ENCODE results near the gene EMP2.
A peak's percentile ranks its signal among the peaks of the same experiment; 100 is the strongest.

Gene EMP2

DNA sequence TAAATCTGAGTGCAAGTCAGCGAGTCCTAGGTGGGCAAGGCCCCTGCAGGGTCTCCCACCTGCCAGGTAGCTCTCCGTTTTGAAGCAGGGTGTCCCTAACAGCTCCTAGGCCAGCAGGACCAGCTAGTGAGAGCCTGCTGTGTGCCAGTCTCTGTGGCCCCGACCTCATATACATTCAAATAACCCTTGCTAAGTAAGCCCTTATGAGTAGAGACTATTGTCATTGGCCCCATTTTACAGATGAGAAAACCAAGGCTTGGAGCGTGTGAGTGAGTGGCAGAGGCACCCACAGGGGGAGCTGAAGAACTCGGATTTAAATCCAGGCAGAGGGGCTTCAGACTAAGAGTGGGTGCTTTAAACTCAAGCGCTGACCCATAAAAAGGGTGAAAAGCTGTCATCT lies 39.7 kb upstream of the EMP2 start:
- H3K4me3 ChIP-seq (ENCODE audit: low read length): no peak overlapping the region
- DNase-seq (ENCODE audit: low read depth): no peak
- TF ChIP-seq, protein P1, sequence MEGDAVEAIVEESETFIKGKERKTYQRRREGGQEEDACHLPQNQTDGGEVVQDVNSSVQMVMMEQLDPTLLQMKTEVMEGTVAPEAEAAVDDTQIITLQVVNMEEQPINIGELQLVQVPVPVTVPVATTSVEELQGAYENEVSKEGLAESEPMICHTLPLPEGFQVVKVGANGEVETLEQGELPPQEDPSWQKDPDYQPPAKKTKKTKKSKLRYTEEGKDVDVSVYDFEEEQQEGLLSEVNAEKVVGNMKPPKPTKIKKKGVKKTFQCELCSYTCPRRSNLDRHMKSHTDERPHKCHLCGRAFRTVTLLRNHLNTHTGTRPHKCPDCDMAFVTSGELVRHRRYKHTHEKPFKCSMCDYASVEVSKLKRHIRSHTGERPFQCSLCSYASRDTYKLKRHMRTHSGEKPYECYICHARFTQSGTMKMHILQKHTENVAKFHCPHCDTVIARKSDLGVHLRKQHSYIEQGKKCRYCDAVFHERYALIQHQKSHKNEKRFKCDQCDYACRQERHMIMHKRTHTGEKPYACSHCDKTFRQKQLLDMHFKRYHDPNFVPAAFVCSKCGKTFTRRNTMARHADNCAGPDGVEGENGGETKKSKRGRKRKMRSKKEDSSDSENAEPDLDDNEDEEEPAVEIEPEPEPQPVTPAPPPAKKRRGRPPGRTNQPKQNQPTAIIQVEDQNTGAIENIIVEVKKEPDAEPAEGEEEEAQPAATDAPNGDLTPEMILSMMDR (conservative IDR thresholded peaks at IDR 0.05; ENCODE audit: low read length): no peak

DNA sequence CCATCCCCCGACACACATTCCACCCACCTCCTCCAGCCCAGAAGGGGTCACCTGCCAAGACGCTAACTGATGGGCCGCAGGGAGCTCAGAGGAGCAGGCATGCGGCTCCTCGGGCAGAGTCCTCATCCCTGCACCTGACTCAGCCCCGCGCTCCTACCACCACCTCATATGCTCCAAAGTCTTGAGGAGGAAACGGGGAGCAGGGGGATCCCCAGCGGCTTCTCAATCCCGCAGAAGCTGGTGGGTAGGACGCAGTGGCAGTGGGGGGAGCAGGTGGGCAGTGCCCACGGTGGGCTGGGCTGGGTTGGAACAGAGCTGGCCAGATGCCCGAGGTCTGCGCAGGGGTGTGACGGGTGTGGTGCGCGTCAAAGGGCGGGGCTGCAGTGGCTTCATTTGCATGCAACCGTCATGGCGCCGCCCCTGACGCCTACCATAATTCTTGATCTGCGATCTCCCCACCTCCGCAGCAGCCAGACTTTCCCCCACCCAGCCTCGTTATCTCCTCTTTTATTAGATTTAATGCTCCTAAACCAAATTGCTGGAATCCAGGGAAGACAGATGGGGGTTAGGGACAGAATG lies 39.0 kb upstream of the EMP2 start:
- no peak overlapping the region for H3K4me3 ChIP-seq (ENCODE audit: low read length)
- TF ChIP-seq, protein P1 (conservative IDR thresholded peaks at IDR 0.05; ENCODE audit: low read length): no peak
- DNase-seq (ENCODE audit: low read depth): no peak

DNA sequence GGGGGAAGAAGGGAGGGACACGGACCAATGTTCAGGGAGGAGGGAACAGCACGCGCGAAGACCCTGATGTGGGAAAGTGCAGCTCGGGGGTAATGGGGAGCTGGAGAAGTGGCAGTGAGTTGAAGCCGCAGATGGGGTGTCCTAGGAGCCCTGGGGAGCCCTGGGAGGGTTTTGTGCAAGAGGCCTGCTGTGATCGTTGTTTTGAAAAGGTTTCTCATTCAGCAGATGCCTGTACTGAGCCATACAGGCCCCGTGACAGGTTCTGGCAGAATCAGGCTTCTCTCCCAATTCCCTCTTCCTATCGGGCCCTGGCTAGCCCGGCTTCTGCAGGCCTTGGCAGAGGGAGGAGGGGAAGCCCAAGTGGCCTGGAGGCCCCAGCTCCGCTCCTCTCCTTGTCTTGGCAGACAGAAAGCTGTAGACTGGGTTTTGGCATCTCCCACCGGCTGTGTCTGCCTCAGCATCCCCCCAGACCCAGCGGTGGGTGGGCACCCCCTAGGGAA lies 38.4 kb upstream of the EMP2 start:
- H3K4me3 ChIP-seq (ENCODE audit: low read length): no peak overlapping the region
- TF ChIP-seq, protein P1 (conservative IDR thresholded peaks at IDR 0.05; ENCODE audit: low read length): no peak
- no peak for DNase-seq (ENCODE audit: low read depth)

DNA sequence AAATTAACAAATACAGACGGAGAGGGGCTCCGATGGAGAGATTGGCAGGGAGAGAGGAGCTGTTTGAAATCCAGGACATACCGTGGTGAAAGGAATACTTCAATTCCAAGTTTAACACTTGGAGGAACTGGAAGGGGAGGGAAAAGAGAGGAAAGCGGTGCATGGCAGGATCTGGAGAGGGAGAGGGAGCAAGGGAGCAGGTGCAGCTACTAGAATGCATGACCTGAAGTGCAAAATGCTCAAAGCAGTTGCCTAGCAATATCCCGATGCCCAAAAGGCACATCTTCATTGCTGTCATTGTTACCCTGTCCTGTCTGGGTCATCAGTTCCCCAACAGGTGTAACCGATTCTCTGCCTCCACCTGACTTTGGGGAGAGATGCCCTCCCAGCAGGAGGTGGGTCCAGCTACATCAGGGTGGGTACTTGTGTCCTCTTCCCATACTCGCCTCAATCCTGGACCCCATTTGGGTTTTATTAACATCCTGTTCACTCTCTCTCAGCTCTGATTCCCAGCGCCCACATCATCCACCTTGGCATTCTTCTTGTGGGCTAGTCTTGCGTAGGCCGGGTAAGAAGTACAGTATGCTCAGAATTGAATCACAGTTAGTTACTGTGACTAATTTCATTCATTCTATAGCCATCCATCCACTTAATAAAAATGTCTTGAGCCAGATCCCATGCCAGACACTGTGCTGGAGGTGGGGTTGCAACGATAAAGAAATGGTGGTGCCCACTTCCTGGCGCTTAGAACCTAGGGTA lies 37.4 kb upstream of the EMP2 start:
- no peak for DNase-seq (ENCODE audit: low read depth)
- TF ChIP-seq, protein P1 (conservative IDR thresholded peaks at IDR 0.05; ENCODE audit: low read length): 0 out of 2 replicates have a peak, but pooled peaks have one; percentile 0
- H3K4me3 ChIP-seq (ENCODE audit: low read length): no peak overlapping the region

DNA sequence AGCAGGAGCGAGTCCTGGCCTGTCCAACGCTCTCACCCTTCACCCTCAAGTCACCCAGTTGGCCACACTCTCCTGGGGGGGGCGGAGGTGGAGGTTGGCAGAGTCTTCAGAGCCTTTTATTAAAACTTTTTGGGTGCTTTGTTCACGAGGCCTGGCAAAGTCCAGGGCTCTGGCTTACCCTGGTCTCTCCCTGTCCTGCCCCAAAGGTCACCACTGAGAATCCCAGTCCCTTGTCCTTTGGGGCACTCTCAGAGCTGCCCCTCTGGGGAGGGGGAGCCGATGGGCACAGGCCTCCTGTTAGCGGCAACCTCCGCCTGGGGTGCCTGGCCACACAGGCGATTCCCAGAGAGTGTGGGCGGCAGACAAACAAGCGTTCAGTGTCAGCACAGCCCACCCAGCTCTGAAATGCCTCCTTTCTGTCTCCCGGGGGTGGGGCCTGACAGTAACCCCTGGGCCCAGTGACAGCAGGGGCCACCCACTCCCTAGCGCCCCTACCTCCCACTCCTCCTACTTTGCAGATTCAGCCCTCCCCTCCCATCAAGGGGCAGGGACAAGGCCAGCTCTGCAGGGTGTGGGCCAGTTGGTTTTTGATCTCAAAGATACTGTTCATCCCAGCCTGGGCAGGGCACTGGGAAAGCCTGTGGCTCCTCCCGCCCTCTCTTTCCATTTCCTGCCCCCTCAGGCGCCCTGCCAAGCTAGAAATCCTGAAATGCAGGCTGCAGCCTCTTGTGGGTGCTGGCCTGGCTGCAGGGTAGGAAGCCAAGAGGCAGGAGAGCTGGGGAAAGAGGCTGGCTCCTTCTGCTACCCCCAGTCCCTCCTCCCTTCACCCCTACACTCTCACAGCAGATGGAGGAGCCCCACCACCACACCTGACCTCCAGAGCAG lies 36.6 kb upstream of the EMP2 start:
- H3K4me3 ChIP-seq (ENCODE audit: low read length): no peak overlapping the region
- TF ChIP-seq, protein P1 (conservative IDR thresholded peaks at IDR 0.05; ENCODE audit: low read length): peak; percentile 22
- DNase-seq (ENCODE audit: low read depth): peak; percentile 69

DNA sequence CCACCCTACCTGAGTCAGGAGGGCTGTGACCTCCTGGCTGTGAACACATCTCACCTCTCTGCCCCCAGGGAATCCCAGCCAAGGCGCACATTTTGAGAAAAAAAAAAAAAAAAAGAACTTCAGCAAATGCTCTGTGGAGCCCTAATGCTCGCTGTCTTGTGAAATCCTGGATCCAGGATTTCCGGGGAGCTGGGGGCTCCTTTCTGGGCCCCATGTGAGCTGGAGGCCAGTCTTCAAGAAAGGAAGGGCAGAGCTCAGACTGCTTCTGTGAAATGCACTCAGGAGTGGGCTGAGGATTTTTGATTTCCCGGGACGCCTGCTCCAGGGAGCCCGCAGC lies 36.0 kb upstream of the EMP2 start:
- TF ChIP-seq, protein P1 (conservative IDR thresholded peaks at IDR 0.05; ENCODE audit: low read length): no peak
- DNase-seq (ENCODE audit: low read depth): no peak
- no peak overlapping the region for H3K4me3 ChIP-seq (ENCODE audit: low read length)
